B cell (primary cell): ENCODE measurements around the gene CHIC2. TPM values are rescaled to one million over a fixed set of nuclear protein-coding genes. Genes with fewer than 3 reads are reported as not detected.

Source experiments
- ATAC-seq: fragments of 200-7000 bp; cut with Tn5 transposase; one replicate; pipeline ENCODE4 v1.10.0; 2021; ENCODE audit warnings: low read depth, mild to moderate bottlenecking, moderate number of reproducible peaks, moderate library complexity
- CTCF ChIA-PET: fragments of 350-600 bp; sonication (Branson Sonifier 250); formaldehyde crosslinking; loops from one replicate; lab custom pipeline; 2021; ENCODE audit warnings: antibody characterized with exemption, inconsistent platforms; lab: Charles Lee
- POLR2A ChIA-PET: fragments of 350-600 bp; sonication (Branson Sonifier 250); formaldehyde crosslinking; loops from one replicate; lab custom pipeline; 2021; ENCODE audit warnings: antibody characterized with exemption; lab: Charles Lee
- DNase-seq: peaks from one replicate; pipeline ENCODE4 v3.0.0; 2013
- H2AFZ ChIP-seq: 2 replicates; pipeline ENCODE4 v1.6.1; 2012; ENCODE audit warnings: mild to moderate bottlenecking, low read depth, low read length; ENCODE audit not compliant: insufficient read depth, poor library complexity, severe bottlenecking
- H3K27ac ChIP-seq, 2 donors: 1 replicate in 1 of 2; 2 replicates in 1 of 2; pipeline ENCODE4 v1.5.1; 2012 to 2013; ENCODE audit warnings: low read length in 2 of 2, mild to moderate bottlenecking in 2 of 2, moderate library complexity in 1 of 2
- H3K27me3 ChIP-seq, 4 experiments: fragments of 200-600 bp in 1 of 4; sonication (generic) in 1 of 4; replicated peaks in 1 of 4; 1 replicate in 2 of 4; 2 replicates in 2 of 4; pipeline versions ENCODE4 v1.6.1 to v1.7.0; 2013 to 2016; ENCODE audit warnings: low read length in 3 of 4, mild to moderate bottlenecking in 2 of 4, mixed read lengths in 1 of 4, moderate library complexity in 1 of 4; ENCODE audit not compliant: insufficient read depth in 4 of 4, control insufficient read depth in 3 of 4; ENCODE audit errors: control extremely low read depth in 1 of 4
- H3K36me3 ChIP-seq, 2 experiments: replicated peaks in 1 of 2; 1 replicate in 1 of 2; 2 replicates in 1 of 2; pipeline versions ENCODE4 v1.6.1 to v1.7.1; 2013; ENCODE audit warnings: low read length in 1 of 2; ENCODE audit not compliant: insufficient read depth in 2 of 2, control insufficient read depth in 1 of 2; ENCODE audit errors: control extremely low read depth in 1 of 2, extremely low read depth in 1 of 2
- H3K4me1 ChIP-seq, 2 donors: fragments of 200-600 bp in 1 of 2; sonication (generic) in 1 of 2; 1 replicate in 1 of 2; 2 replicates in 1 of 2; pipeline versions ENCODE4 v1.5.1 to v1.6.1; 2013 to 2017; ENCODE audit warnings: low read length in 2 of 2; ENCODE audit not compliant: control insufficient read depth in 2 of 2, insufficient read depth in 2 of 2
- H3K4me2 ChIP-seq: replicated peaks from 2 replicates; pipeline ENCODE3; 2012; ENCODE audit warnings: mild to moderate bottlenecking, low read depth, low read length; ENCODE audit not compliant: poor library complexity, severe bottlenecking
- H3K4me3 ChIP-seq, 5 experiments: fragments of 200-600 bp in 1 of 5; sonication (generic) in 1 of 5; 1 replicate in 3 of 5; 2 replicates in 2 of 5; pipeline versions ENCODE4 v1.5.1 to v1.7.0; 2011 to 2016; ENCODE audit warnings: low read length in 4 of 5, mild to moderate bottlenecking in 4 of 5, low read depth in 2 of 5, control low read depth in 1 of 5, moderate library complexity in 1 of 5; ENCODE audit not compliant: insufficient read depth in 1 of 5; ENCODE audit errors: control extremely low read depth in 1 of 5, extremely low read depth in 1 of 5
- H3K79me2 ChIP-seq: fragments of 200-600 bp; sonication (generic); one replicate; pipeline ENCODE4 v1.6.0; 2016; ENCODE audit warnings: low read length; ENCODE audit not compliant: control insufficient read depth, insufficient read depth
- H3K9ac ChIP-seq: fragments of 200-600 bp; sonication (generic); 2 replicates; pipeline ENCODE4 v1.6.1; 2017; ENCODE audit warnings: mild to moderate bottlenecking, low read length, moderate library complexity
- H3K9me3 ChIP-seq, 3 donors: one replicate each; pipeline versions ENCODE4 v1.6.1 to v1.7.1; 2013; ENCODE audit warnings: low read length in 2 of 3; ENCODE audit not compliant: control insufficient read depth in 2 of 3, insufficient read depth in 1 of 3; ENCODE audit errors: control extremely low read depth in 1 of 3
- H4K20me1 ChIP-seq: 2 replicates; pipeline ENCODE4 v1.6.0; 2012; ENCODE audit warnings: mild to moderate bottlenecking, low read length; ENCODE audit not compliant: insufficient read depth, control insufficient read depth, poor library complexity, severe bottlenecking
- H3K27ac Mint-ChIP-seq: one replicate; pipeline ENCODE4 v1.8.0; 2021; ENCODE audit warnings: mixed read lengths
- H3K27me3 Mint-ChIP-seq: one replicate; pipeline ENCODE4 v1.8.0; 2021; ENCODE audit warnings: mixed read lengths
- H3K4me1 Mint-ChIP-seq: one replicate; pipeline ENCODE4 v1.8.0; 2021; ENCODE audit warnings: mixed read lengths
- H3K4me3 Mint-ChIP-seq: one replicate; pipeline ENCODE4 v1.8.0; 2021; ENCODE audit warnings: mixed read lengths
- H3K9me3 Mint-ChIP-seq: one replicate; pipeline ENCODE4 v1.8.0; 2022; ENCODE audit warnings: mixed read lengths; ENCODE audit not compliant: insufficient read depth
- EZH2 ChIP-seq: IDR thresholded peaks from 2 replicates; pipeline ENCODE4 v1.6.1; 2012; ENCODE audit warnings: borderline replicate concordance, low read depth, mild to moderate bottlenecking, moderate library complexity, low read length; ENCODE audit not compliant: insufficient read depth, poor library complexity, severe bottlenecking
- WGBS: methylation state at CpG from one replicate; pipeline ENCODE4 v1.1.5; 2013; ENCODE audit warnings: missing lambda C conversion rate; ENCODE audit not compliant: insufficient coverage; 5-methylcytosine and 5-hydroxymethylcytosine counted together
- intact Hi-C: fragments of 100-400 bp; cut with micrococcal nuclease; formaldehyde crosslinking; loops from one replicate; pipeline ENCODE4 v1.10.0; 2022
- polyA plus RNA-seq: library from polyadenylated mRNA; depleted of rRNA; stranded (reverse); fragments of >200 nt; gene quantifications from 2 replicates; pipeline ENCODE4 v1.2.3, GENCODE V29; 2012
- total RNA-seq, 2 donors: library from RNA; stranded (reverse); fragments of 120-200 nt in 1 of 2; gene quantifications; 1 replicate in 1 of 2; 2 replicates in 1 of 2; pipeline versions ENCODE4 v1.2.3 to v1.2.4, GENCODE V29; 2013 to 2022
- TF ChIP-seq, protein P1 (sequence below): fragments of 200-600 bp; IDR thresholded peaks from one replicate; pipeline ENCODE4 v1.8.0; 2022; ENCODE audit warnings: antibody characterized with exemption, mild to moderate bottlenecking

The CHIC2 gene
- total and polyA plus RNA-seq, 2 donors (not counting 1 experiment from before 2014, with no cell fraction given): 20.2 to 37.7 TPM

DNA sequence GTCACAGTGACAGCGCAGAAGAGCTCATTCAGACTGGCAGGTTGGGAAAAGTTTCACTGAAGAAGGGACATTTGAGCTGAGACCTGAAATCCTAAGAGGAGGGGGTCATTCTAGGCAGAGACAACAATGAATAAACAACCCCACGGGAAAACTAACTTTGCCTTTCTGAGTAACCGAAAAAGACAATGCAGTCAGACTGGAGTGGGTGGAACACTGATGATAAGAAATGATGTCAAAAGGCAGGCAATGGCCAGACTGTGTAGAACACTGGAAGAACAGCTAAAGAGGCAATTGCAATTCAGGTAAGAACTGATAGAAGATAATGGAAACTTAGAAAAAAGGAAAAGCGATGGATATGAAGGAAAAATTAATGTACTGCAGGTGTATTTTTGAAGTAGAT, 73.8 kb downstream of the CHIC2 start:
- H4K20me1 ChIP-seq: no peaks in the 10 kb centered on the region
- intact Hi-C loops: no loop called here
- whole genome bisulfite sequencing: 100% methylated on average over 4 of the region's 4 CpGs
- no peak for DNase-seq
- H3K9me3 ChIP-seq: no peaks in the 10 kb centered on the region
- ATAC-seq: no peak
- no peak overlapping the region for H2AFZ ChIP-seq
- no peak overlapping the region for H3K4me2 ChIP-seq
- no peaks in the 10 kb centered on the region for H3K4me1 ChIP-seq
- peaks cover 14% of the 10 kb centered on the region for H3K4me1 Mint-ChIP-seq
- no peak overlapping the region for H3K27ac Mint-ChIP-seq
- no peak overlapping the region for H3K9ac ChIP-seq
- no peak overlapping the region for H3K4me3 ChIP-seq
- no peaks in the 10 kb centered on the region for H3K36me3 ChIP-seq
- no peak overlapping the region for H3K4me3 Mint-ChIP-seq
- no peaks in the 10 kb centered on the region for H3K79me2 ChIP-seq
- TF ChIP-seq, protein P1, sequence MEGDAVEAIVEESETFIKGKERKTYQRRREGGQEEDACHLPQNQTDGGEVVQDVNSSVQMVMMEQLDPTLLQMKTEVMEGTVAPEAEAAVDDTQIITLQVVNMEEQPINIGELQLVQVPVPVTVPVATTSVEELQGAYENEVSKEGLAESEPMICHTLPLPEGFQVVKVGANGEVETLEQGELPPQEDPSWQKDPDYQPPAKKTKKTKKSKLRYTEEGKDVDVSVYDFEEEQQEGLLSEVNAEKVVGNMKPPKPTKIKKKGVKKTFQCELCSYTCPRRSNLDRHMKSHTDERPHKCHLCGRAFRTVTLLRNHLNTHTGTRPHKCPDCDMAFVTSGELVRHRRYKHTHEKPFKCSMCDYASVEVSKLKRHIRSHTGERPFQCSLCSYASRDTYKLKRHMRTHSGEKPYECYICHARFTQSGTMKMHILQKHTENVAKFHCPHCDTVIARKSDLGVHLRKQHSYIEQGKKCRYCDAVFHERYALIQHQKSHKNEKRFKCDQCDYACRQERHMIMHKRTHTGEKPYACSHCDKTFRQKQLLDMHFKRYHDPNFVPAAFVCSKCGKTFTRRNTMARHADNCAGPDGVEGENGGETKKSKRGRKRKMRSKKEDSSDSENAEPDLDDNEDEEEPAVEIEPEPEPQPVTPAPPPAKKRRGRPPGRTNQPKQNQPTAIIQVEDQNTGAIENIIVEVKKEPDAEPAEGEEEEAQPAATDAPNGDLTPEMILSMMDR: no peak
- TF ChIP-seq EZH2: no peak
- no peaks in the 10 kb centered on the region for H3K9me3 Mint-ChIP-seq
- H3K27me3 Mint-ChIP-seq: no peaks in the 10 kb centered on the region
- no peak overlapping the region for H3K27ac ChIP-seq
- ChIA-PET POLR2A (no interaction called here), CTCF (interaction anchor here (1.1 kb wide), 1 partner anchor 284 kb away, joined by 3 read pairs; no protein-coding TSS in a partner anchor)
- no peaks in the 10 kb centered on the region for H3K27me3 ChIP-seq

DNA sequence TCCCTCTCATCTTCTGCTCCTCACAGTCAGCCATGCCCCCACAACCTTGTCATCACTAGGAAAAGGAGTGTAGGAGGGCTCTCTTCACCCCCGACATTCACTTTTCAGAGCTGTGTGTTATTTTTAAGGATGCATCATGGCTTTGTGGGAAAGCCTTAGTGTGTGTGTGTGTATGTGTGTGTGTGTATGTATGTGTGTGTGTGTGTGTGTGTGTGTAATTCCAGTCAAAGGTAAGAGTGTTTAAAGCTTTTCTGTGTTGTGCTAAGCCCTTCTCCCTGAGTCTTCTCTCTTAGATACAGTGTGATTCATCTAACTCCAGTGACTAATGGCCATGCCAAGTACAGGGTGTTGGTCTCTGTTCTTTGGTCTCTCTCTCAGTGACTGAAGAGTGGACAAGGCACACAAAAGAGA, 76.6 kb downstream of the CHIC2 start:
- ATAC-seq: no peak

More for the DNA sequence above, 76.6 kb downstream of the CHIC2 start:
- Histone ChIP-seq H3K36me3 (no peaks in the 10 kb centered on the region), H3K27ac (no peak overlapping the region), H3K4me2 (no peak overlapping the region), H3K79me2 (no peaks in the 10 kb centered on the region), H2AFZ (no peak overlapping the region), H4K20me1 (no peaks in the 10 kb centered on the region), H3K27me3 (peaks cover 0 to 3% (median 0%) of the 10 kb centered on the region in 4 experiments), H3K9ac (no peak overlapping the region), H3K4me1 (no peaks in the 10 kb centered on the region), H3K9me3 (peaks cover 0 to 4% (median 0%) of the 10 kb centered on the region in 3 donors), H3K4me3 (no peak overlapping the region)
- TF ChIP-seq EZH2: no peak
- TF ChIP-seq, protein P1: no peak
- Mint-ChIP-seq H3K27me3 (no peaks in the 10 kb centered on the region), H3K27ac (no peak overlapping the region), H3K9me3 (no peaks in the 10 kb centered on the region), H3K4me1 (no peaks in the 10 kb centered on the region), H3K4me3 (no peak overlapping the region)
- CTCF ChIA-PET: no interaction called here
- WGBS: no CpG with 5 or more reads among the region's 1 CpG
- POLR2A ChIA-PET: no interaction called here
- intact Hi-C loops: no loop called here
- DNase-seq: no peak
